ENCODE measurements around the gene TKFC.

- TF ChIP-seq EZH2 (IDR thresholded peaks at IDR 0.05; ENCODE audit: insufficient read depth, poor library complexity, severe bottlenecking) (no peak), EZH2phosphoT487 (IDR thresholded peaks at IDR 0.05; ENCODE audit: insufficient read depth, low read depth) (no peak)
Measured at GRCh38 chr11:61358566-61358965, 25.5 kb downstream of the TKFC start.
